ENCODE measurements around the gene TSPOAP1. TPM values are rescaled to one million over a fixed set of nuclear protein-coding genes. Genes with fewer than 3 reads are reported as not detected.

The TSPOAP1 gene
- total and polyA plus RNA-seq, 3 donors from 2014 or later = 7.2 to 13.0 (median 8.2) TPM

GRCh38 chr17:58375811-58376210 lies 47.2 kb upstream of the TSPOAP1 start:
- intact Hi-C loops (cut with DNase I; ENCODE audit: low total_unique reads) = no loop called here

GRCh38 chr17:58375256-58375655 lies 46.7 kb upstream of the TSPOAP1 start:
- intact Hi-C loops (cut with DNase I; ENCODE audit: low total_unique reads) = no loop called here
- DNase-seq = no peak
- no peak overlapping the region for H3K4me3 ChIP-seq
- no peak overlapping the region for H3K27ac ChIP-seq
- no peak for TF ChIP-seq POLR2A (IDR thresholded peaks at IDR 0.05)
- no peak for TF ChIP-seq CTCF (IDR thresholded peaks at IDR 0.05)
- H3K27me3 ChIP-seq = no peaks in the 10 kb centered on the region
- no peaks in the 10 kb centered on the region for H3K4me1 ChIP-seq
- no peaks in the 10 kb centered on the region for H3K9me3 ChIP-seq
- WGBS, 2 donors = 83 to 85% methylated on average over 5 of the region's 5 CpGs
- no peaks in the 10 kb centered on the region for H3K36me3 ChIP-seq (ENCODE audit: low read depth, missing control alignments)

More at GRCh38 chr17:58375811-58376210, 47.2 kb upstream of the TSPOAP1 start:
- Histone ChIP-seq H3K36me3 (ENCODE audit: low read depth, missing control alignments) (no peaks in the 10 kb centered on the region), H3K9me3 (no peaks in the 10 kb centered on the region), H3K27ac (no peak overlapping the region), H3K27me3 (no peaks in the 10 kb centered on the region), H3K4me3 (no peak overlapping the region), H3K4me1 (no peaks in the 10 kb centered on the region)
- TF ChIP-seq POLR2A (IDR thresholded peaks at IDR 0.05) (no peak), CTCF (IDR thresholded peaks at IDR 0.05) (no peak)
- 71 to 78% methylated on average over 2 of the region's 2 CpGs for WGBS, 2 donors
- DNase-seq = no peak

GRCh38 chr17:58373923-58374322 lies 45.3 kb upstream of the TSPOAP1 start:
- intact Hi-C loops (cut with DNase I; ENCODE audit: low total_unique reads) = no loop called here
- Histone ChIP-seq H3K4me3 (no peak overlapping the region), H3K4me1 (no peaks in the 10 kb centered on the region), H3K27ac (no peak overlapping the region), H3K9me3 (no peaks in the 10 kb centered on the region), H3K36me3 (ENCODE audit: low read depth, missing control alignments) (no peaks in the 10 kb centered on the region), H3K27me3 (no peaks in the 10 kb centered on the region)
- TF ChIP-seq CTCF (IDR thresholded peaks at IDR 0.05) = no peak
- TF ChIP-seq POLR2A (IDR thresholded peaks at IDR 0.05) = no peak
- DNase-seq = no peak
- 91 to 98% methylated on average over 1 of the region's 1 CpG for WGBS, 2 donors

- Histone ChIP-seq H3K27me3 (no peaks in the 10 kb centered on the region), H3K9me3 (no peaks in the 10 kb centered on the region), H3K27ac (no peak overlapping the region), H3K4me3 (no peak overlapping the region), H3K4me1 (no peaks in the 10 kb centered on the region), H3K36me3 (ENCODE audit: low read depth, missing control alignments) (no peaks in the 10 kb centered on the region)
- no peak for DNase-seq
- intact Hi-C loops (cut with DNase I; ENCODE audit: low total_unique reads) = no loop called here
- TF ChIP-seq POLR2A (IDR thresholded peaks at IDR 0.05) (no peak), CTCF (IDR thresholded peaks at IDR 0.05) (no peak)
- 93% methylated on average over 5 of the region's 5 CpGs for WGBS, 2 donors
Observed at GRCh38 chr17:58373003-58373402, 44.4 kb upstream of the TSPOAP1 start.

- 84 to 85% methylated on average over 5 to 6 of the region's 6 CpGs for WGBS, 2 donors
- TF ChIP-seq POLR2A (IDR thresholded peaks at IDR 0.05) = no peak
- TF ChIP-seq CTCF (IDR thresholded peaks at IDR 0.05) = no peak
- no peaks in the 10 kb centered on the region for H3K36me3 ChIP-seq (ENCODE audit: low read depth, missing control alignments)
Observed at GRCh38 chr17:58371300-58371950, 42.8 kb upstream of the TSPOAP1 start.

More at GRCh38 chr17:58371300-58371950, 42.8 kb upstream of the TSPOAP1 start:
- no peak for DNase-seq
- Histone ChIP-seq H3K4me3 (no peak overlapping the region), H3K4me1 (no peaks in the 10 kb centered on the region), H3K27ac (no peak overlapping the region), H3K27me3 (no peaks in the 10 kb centered on the region), H3K9me3 (no peaks in the 10 kb centered on the region)
- intact Hi-C loops (cut with DNase I; ENCODE audit: low total_unique reads) = no loop called here

Data from testis (tissue), 3 donors.